ENCODE results near the gene GPR39. TPM values are rescaled to one million over a fixed set of nuclear protein-coding genes. Genes with fewer than 3 reads are reported as not detected.

Gene GPR39
- total and polyA plus RNA-seq, 2 donors (not counting 3 experiments of a cell fraction or from before 2014, with no cell fraction given), result 0.03 to 0.20 TPM

DNA sequence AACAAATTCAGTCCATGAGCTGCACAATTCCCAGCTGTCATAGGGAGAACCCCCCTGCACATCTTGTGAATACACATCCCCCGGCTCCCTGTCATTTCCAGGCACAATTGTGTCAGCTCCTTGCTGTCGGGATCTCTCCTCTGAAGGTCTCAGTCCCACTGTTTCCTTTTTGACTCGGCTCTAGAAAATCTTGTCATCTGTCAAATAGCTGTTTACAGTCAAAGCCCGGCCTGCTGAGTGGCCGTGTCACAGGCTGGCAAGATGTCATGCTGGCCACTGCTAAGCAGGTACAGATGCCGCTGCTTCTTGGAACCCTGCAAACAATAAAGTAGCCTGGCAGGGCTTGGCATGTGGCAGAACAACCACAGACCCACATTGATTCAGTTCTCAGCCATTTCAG lies 191.7 kb downstream of the GPR39 start:
- POLR2A ChIA-PET, result no interaction called here
- intact Hi-C loops (cut with micrococcal nuclease), result no loop called here
- no peaks in the 10 kb centered on the region for H3K9me1 ChIP-seq (replicated peaks; ENCODE audit: control insufficient read depth, extremely low read depth, insufficient read depth, low read length)

More for the DNA sequence above, 191.7 kb downstream of the GPR39 start:
- H3K27ac ChIP-seq (ENCODE audit: insufficient read depth, low read depth, low read length), result no peak overlapping the region
- no peak for FAIRE-seq
- BruUV-seq (replicated peaks), result no TSS peak
- H3K9me3 ChIP-seq (replicated peaks; ENCODE audit: control insufficient read depth, insufficient read depth, low read length), result no peaks in the 10 kb centered on the region
- CTCF ChIA-PET, result no interaction called here
- DNase-seq (ENCODE audit: low read depth, low spot score), result no peak
- dilution Hi-C loops (cut with MboI; ENCODE audit: extremely low pct_ligation_motif_present, low sequenced_read_pairs), result no loop called here
- H3K36me3 ChIP-seq (ENCODE audit: control insufficient read depth in 2 of 2, extremely low read depth in 1 of 2, insufficient read depth in 2 of 2, low read length in 2 of 2), result no peaks in the 10 kb centered on the region
- H3K4me3 ChIP-seq (replicated peaks in 1 of 3; ENCODE audit: insufficient read depth in 1 of 3, low read depth in 1 of 3, low read length in 3 of 3), result no peak overlapping the region
- TF ChIP-seq JUN (IDR thresholded peaks at IDR 0.05; ENCODE audit: borderline replicate concordance, insufficient read depth, insufficient read length, low read depth) (no peak), POLR2A (IDR thresholded peaks at IDR 0.05; ENCODE audit: low read depth, low read length) (no peak), MYC (IDR thresholded peaks at IDR 0.05; ENCODE audit: low read depth, low read length) (no peak), POLR2AphosphoS5 (IDR thresholded peaks at IDR 0.05; ENCODE audit: insufficient read depth, low read depth, low read length) (no peak)
- TF ChIP-seq, protein P1, sequence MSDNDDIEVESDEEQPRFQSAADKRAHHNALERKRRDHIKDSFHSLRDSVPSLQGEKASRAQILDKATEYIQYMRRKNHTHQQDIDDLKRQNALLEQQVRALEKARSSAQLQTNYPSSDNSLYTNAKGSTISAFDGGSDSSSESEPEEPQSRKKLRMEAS (IDR thresholded peaks at IDR 0.05; ENCODE audit: insufficient read depth, insufficient read length), result no peak
- TF ChIP-seq, protein P2, sequence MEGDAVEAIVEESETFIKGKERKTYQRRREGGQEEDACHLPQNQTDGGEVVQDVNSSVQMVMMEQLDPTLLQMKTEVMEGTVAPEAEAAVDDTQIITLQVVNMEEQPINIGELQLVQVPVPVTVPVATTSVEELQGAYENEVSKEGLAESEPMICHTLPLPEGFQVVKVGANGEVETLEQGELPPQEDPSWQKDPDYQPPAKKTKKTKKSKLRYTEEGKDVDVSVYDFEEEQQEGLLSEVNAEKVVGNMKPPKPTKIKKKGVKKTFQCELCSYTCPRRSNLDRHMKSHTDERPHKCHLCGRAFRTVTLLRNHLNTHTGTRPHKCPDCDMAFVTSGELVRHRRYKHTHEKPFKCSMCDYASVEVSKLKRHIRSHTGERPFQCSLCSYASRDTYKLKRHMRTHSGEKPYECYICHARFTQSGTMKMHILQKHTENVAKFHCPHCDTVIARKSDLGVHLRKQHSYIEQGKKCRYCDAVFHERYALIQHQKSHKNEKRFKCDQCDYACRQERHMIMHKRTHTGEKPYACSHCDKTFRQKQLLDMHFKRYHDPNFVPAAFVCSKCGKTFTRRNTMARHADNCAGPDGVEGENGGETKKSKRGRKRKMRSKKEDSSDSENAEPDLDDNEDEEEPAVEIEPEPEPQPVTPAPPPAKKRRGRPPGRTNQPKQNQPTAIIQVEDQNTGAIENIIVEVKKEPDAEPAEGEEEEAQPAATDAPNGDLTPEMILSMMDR (IDR thresholded peaks at IDR 0.05; ENCODE audit: extremely low read depth in 1 of 2, insufficient read depth in 1 of 2, low read depth in 1 of 2, low read length in 2 of 2), result no peak
- no peaks in the 10 kb centered on the region for H3K27me3 ChIP-seq (ENCODE audit: control insufficient read depth in 2 of 2, insufficient read depth in 2 of 2, low read length in 2 of 2)
- H4K20me1 ChIP-seq (replicated peaks; ENCODE audit: control insufficient read depth, extremely low read depth, insufficient read depth, low read length), result no peaks in the 10 kb centered on the region
- H3K4me1 ChIP-seq (ENCODE audit: control insufficient read depth, extremely low read depth, insufficient read depth, low read length), result no peaks in the 10 kb centered on the region
- no peak overlapping the region for H2AFZ ChIP-seq (ENCODE audit: low read depth, low read length)
- no peaks in the 10 kb centered on the region for H3K79me2 ChIP-seq (ENCODE audit: control insufficient read depth, insufficient read depth, low read length)
- no peak overlapping the region for H3K4me2 ChIP-seq (ENCODE audit: insufficient read depth, low read length)
- H3K9ac ChIP-seq (replicated peaks; ENCODE audit: extremely low read depth, insufficient read depth, low read length), result no peak overlapping the region
